G401 (cell line): Measurements from ENCODE around the gene CATSPERE. TPM values are rescaled to one million over a fixed set of nuclear protein-coding genes. Genes with fewer than 3 reads are reported as not detected.
"Not testable (repeated sequence)": the region's sequence is repeated elsewhere in the genome, so short reads cannot be mapped to it uniquely, and the experiment has no call there.

Experiments
- DNase-seq: peaks from one replicate; pipeline ENCODE4 v3.0.0-alpha.2; 2015; ENCODE audit warnings: low spot score
- in situ Hi-C: cut with HindIII; loops from 2 replicates; pipeline ENCODE4 v1.10.0; 2016; ENCODE audit warnings: low sequenced_read_pairs, mixed read lengths
- total RNA-seq: library from RNA; depleted of rRNA; stranded (reverse); fragments of >200 nt; shearing (Covaris generic); gene quantifications from 2 replicates; pipeline ENCODE4 v1.2.3, GENCODE V29; 2014

CATSPERE gene
- total RNA-seq, 1 experiment from 2014 or later = not detected

DNA sequence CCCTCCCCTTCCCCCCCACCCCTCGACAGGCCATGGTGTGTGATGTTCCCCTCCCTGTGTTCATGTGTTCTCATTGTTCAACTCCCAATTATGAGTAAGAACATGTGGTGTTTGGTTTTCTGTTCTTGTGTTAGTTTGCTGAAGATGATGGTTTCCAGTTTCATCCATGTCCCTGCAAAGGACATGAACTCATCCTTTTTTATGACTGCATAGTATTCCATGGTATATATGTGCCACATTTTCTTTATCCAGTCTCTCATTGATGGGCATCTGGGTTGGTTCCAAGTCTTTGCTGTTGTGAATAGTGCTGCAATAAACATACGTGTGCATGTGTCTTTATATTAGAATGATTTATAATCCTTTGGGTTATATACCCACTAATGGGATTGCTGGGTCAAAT lies 38.4 kb downstream of the CATSPERE start:
- in situ Hi-C loops, DNase-seq: not testable (repeated sequence)

DNA sequence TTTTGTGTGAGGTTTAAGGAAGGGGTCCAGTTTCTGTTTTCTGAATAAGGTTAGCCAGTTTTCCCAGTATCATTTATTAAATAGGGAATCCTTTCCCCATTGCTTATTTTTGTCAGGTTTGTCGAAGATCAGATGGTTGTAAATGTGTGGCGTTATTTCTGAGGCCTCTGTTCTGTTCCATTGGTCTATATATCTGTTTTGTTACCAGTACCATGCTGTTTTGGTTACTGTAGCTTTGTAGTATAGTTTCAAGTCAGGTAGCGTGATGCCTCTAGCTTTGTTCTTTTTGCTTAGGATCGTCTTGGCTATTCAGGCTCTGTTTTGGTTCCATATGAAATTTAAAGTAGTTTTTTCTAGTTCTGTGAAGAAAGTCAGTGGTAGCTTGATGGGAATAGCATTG lies 39.4 kb downstream of the CATSPERE start:
- in situ Hi-C loops, DNase-seq: not testable (repeated sequence)

DNA sequence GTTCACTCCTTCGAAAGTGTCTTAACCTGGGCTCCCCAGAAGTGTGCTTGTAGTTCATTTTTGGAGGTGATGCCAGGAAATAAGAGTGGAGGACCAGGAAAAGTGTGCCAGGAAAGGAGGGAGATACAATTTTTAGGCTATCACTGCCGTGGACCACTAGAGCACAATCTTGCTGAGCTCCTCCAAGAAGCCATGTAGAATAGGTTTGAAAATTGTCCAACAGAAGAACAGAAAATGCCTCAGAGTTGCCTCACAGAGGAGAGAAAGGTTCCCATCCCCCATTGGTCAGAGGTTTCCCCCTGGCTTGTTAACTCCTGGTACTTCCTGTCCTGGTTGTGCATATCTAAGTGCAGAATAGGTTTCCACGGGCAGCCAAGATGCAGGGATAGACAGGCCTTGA lies 41.6 kb downstream of the CATSPERE start:
- no peak for DNase-seq
- in situ Hi-C loops = no loop called here

DNA sequence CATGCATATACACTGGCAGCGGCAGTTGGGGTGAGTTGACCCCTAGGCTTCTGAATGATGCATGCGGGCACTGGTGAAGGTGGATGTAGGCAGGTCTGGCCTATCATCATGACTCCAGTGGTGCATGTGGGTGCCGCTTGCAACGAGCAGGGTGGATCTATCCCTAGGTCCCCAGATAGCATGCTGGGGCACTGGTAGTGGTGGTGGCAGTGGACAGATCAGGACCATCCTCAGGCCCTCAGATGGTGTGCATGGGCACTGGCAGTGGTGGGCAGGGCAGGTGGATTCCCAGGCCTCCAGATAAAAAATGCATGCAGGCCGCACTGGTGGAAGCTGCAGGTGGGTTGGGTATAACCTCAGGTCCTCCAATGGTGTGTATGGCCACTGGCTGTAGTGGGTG lies 52.4 kb downstream of the CATSPERE start:
- no peak for DNase-seq
- in situ Hi-C loops = no loop called here

DNA sequence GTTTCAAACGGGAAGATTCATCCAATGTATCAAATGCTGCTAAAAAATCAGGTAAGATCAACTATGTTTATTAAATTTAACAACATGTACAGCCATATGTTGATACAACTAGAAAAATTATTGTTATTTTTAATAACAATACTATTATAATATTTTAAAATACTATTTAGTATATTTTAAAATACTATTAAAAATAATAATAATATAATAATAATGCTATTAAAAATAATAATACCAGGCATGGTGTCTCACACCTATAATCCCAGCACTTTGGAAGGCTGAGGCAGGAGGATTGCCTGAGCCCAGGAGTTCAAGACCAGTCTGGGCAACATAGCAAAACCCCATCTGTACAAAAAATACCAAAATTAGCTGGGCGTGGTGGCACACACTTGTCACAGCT lies 54.6 kb downstream of the CATSPERE start:
- in situ Hi-C loops = no loop called here
- no peak for DNase-seq

DNA sequence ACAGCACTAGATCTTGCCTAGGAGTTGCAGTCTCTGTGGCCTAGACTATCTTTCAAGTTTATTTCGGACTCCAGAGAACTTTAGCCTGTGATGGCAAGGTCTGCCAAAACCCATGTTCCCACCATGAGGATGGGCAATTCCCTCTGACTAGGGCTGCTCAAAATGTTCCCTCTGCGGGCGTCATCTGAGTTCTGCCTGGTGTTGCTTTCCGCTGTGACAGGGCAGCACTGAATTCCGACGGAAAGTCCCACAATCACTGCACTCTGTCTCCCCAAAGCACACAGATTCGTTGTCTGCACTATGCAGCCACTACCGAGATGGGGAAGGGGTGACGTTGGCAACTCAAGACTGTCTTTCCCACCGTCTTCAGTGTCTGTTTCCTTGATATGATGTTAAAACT lies 75.2 kb downstream of the CATSPERE start:
- in situ Hi-C loops = no loop called here
- no peak for DNase-seq

DNA sequence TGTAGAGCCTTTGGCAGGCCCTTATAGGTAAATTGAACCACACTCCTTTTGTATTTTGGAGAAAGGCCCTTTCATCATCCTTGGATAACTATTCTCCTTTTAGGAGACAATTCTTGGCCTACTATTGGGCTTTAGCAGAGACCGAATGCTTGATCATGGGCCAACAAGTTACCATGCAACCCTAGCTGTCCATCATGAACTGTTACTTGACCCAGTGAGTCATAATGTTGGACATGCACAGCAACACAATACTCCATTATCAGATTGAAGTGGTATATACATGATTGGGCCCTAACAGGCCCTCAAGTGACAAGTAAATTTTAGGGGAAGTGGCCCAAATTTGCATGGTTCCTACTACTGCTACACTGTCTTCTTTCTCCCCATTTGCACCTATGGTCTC lies 84.4 kb downstream of the CATSPERE start:
- DNase-seq = no peak
- in situ Hi-C loops = no loop called here

DNA sequence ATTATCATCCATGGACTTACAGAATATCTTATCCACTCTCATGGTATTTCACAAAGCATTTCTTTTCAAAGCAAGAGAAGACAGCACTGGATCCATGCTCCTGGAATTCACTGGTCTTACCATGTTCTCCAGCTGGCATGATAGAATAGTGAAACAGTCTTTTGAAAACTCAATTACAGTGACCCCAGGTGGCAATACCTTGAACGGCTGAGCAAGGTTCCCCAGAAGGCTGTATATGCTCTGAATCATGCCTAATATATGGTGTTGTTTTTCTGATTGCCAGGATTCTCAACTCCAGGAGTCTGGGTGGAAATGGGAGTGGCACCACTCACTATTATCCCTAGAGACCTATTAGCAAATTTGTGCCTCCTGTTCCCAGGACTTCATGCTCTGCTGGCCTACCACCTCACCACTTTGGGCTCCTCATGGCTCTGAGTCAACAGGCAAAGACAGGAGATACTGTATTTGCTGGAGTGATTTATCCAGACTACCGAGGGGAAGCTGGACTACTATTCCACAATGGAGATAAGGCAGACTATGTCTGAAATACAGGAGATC lies 87.6 kb downstream of the CATSPERE start:
- in situ Hi-C loops = no loop called here
- no peak for DNase-seq

DNA sequence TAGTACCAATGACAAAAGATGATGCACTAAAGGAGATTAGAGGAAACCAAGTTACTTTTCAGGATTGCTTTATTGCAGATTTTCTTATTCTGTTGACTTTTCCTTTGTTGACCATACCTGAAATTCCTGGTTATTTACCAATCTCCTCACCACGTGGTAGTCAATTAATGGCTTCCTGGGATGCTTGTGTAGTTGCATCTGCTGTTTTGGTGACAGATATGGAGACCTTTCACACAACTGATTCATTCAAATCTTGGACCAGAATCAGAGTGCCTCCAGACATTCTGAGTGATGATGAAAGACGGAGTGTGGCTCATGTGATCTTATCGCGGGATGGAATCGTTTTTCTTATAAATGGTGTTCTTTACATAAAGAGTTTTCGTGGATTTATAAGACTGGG lies 91.3 kb downstream of the CATSPERE start:
- in situ Hi-C loops = no loop called here

DNA sequence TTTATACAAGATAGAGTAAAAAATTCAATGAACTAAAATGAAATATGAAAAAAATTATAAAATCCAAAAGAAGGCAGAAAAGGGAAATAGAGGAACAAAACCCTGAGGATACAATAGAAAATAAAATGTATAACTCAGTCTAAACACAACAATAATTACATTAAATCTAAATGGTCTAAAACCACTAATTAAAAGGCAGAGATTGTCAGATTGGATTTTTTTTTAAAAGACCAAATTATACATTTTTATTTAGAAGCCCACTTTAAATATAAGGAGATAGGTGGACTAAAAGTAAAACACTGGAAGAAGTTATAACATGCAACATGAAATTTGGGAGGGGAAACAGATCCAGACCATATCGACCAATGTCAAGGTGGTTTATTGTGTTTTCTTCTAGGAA lies 95.2 kb downstream of the CATSPERE start:
- in situ Hi-C loops = no loop called here
- DNase-seq = no peak

More for the DNA sequence above, 91.3 kb downstream of the CATSPERE start:
- no peak for DNase-seq

DNA sequence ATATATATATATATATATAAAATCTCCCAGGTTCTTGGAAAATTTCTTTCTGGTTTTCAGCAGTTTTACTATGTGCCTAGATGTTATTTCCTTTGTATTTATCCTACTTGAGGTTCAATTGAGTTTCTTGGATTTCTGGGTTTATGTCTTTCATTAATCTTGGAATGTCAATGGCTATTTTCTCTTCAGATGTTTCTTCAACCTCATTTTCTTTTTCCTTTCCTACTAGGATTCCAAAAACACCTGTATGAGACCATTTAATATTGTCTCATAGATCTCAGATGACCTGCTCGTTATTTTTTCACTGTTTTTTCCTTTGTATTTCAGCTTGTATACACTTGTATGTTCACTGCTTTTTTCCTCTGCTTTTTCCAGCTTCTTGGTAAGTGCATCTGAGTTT lies 96.5 kb downstream of the CATSPERE start:
- no peak for DNase-seq
- in situ Hi-C loops = no loop called here

DNA sequence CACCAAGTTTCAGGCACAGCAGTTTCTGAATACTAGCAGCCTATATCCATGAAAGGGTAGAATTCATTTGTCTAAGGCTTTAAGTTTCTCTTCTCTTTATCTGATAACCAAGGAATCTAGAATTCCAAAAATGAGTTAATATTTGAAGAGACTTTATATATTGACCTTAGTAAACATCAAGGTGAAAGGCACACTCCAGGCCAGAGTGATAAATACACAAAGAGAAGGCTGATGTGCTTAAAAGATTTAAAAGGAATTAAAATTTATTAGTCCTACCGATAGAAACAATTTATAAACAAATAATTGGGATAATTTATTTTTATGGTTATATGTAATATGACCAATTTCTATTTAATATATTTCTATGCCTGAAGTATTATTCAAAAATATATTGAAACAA lies 98.5 kb downstream of the CATSPERE start:
- no peak for DNase-seq
- in situ Hi-C loops = no loop called here

DNA sequence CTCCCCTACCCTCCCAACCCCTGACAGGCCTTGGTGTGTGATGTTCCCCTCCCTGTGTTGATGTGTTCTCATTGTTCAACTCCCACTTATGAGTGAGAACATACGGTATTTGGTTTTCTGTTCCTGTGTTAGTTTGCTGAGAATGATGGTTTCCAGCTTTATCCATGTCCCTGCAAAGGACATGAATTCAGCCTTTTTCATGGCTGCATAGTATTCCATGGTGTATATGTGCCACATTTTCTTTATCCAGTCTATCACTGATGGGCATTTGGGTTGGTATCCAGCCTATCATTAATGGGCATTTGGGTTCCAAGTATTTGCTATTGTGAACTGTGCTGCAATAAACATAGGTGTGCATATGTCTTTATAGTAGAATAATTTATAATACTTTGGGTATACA lies 101.8 kb downstream of the CATSPERE start:
- DNase-seq, in situ Hi-C loops: not testable (repeated sequence)

DNA sequence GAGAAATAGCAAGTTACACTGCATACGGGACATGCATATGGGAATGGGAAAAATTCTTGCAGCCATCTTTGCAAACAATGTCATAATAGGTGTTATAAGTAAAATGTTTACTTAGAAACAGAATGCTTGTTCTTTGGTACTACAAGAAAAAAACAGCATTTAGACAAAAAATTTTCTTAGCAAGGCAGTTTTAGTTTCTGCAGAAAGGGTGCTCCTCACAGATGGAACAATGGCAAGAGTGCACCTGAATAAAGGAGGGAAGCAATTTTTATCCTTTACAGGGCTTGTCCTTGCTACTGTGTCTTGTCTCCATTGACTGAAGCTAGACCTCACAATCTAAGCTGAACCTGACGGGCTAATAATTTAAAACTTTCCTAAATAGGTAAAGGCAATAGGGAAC lies 112.7 kb downstream of the CATSPERE start:
- in situ Hi-C loops = no loop called here
- no peak for DNase-seq

DNA sequence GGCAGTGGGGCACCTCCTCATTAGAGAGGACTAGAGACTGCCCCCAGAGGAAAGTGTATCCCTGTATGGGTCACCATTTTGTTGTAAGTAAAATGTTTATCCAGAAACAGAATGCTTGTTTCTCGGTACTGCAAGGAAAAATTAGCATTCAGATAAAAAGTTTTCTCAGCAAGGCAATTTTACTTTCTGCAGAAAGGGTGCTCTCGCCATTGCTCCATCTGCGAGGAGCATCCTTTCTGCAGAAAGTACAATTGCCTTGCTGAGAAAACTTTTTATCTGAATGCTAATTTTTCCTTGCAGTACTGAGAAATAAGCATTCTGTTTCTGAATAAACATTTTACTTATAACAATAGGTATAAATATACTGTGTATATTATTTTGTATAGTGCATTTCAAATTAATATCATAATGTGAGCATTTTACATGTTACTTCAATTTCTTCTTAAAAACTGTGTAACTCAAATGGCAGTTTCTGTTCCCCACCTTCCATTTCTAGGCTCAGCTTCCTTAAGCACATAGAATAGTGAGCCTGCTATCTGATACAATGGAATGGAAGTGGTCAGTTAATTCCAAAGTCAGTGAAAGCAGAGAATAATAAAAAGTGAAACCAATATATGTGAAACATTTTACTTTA lies 115.3 kb downstream of the CATSPERE start:
- no peak for DNase-seq
- in situ Hi-C loops = no loop called here

DNA sequence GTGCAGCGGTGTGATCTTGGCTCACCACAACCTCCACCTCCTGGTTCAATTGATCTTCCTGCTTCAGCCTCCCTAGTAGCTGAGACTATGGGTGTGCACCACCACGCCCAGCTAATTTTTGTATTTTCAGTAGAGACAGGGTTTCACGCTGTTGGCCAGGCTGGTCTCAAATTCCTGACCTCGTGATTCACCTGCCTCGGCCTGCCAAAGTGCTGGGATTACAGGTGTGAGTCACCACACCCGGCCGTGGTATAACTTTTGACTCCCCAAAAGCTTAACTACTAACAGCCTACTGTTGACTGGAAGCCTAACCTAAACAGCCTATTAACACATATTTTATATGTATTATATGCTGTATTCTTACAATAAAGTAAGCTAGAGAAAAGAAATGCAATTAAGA lies 117.1 kb downstream of the CATSPERE start:
- in situ Hi-C loops, DNase-seq: not testable (repeated sequence)

DNA sequence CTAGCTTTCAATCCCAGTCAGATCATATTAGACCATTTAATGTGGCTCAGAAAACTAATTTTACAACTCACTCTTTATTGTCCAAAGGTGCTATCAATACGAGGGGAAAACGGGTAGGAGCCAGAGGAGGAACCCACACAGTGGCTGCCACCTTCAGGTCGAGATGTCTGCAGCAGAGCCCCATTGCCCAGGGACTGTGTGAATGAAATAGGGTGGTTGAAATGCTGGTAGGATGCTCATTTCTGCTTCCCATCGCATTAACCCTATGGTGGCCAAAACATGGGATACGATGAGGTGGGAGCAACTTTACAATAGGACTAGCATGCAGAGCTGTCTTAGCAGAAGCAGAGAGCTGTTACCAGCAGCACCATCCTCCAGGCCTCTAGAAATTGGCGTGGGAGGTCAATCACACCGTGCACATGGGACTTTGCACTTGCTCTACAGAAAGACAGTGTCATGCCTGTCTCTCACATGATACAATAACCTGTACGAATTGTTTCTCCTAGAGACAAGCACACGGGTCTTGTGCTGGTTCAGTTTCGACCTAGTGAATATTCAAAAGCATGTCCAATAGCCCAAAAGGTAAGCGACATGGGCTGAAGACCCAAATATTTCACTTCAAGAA lies 122.4 kb downstream of the CATSPERE start:
- no peak for DNase-seq
- in situ Hi-C loops = no loop called here

DNA sequence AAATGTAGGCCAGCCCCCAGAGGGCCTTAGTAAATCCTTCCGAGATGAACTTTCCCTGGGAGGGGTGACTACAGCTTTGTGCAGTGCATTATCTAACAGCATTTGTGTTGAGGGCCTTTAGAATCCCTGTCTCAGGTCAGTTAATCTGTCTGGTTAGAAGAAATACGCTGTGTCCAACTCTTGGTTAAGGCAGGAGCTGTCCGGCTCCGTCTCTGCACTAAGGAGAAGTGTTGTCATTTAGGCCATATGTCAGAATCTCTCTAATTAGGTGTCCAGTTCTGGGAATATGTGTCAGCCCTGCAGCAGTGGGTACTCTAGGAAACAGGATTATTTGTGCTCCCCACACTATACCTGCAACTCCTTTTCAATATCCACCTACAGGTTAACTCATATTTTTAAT lies 124.8 kb downstream of the CATSPERE start:
- DNase-seq = no peak
- in situ Hi-C loops = no loop called here

DNA sequence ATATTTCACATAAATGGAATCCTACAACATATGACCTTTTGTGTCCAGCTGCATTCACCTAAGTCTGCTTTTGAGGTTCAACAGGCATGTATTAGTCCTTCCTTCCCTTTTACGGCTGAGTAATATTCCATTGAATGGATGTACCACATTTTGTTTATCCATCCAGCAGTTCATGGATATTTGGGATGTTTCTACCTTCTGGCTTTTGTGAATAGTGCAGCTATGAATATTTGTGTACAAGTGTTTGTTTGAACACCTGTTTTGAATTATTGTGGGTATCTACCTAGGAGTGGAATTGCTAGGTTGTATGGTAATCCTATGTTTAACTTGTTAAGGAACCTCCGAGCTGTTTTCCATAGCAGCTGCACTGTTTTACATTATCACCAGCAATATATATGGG lies 129.6 kb downstream of the CATSPERE start:
- in situ Hi-C loops = no loop called here
- DNase-seq = no peak

DNA sequence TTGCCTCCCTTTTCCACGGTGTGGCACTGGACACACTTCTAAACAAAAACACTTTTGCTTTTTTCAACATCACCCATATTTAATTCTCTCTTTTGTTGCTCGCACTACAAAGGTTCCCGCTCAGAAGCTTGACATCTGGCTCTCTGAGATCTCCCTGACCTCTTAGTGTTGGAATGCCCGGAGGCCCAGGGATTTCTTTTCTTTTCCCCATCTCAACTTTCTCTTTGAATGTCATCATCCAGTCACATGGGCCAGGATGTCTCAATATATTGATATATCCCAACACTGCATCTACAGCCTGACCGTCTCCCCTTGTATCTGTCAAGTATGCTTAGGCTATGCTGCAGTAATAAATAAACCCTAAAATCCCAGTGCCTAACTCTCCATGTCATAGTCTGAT lies 137.5 kb downstream of the CATSPERE start:
- DNase-seq = no peak
- in situ Hi-C loops = no loop called here

DNA sequence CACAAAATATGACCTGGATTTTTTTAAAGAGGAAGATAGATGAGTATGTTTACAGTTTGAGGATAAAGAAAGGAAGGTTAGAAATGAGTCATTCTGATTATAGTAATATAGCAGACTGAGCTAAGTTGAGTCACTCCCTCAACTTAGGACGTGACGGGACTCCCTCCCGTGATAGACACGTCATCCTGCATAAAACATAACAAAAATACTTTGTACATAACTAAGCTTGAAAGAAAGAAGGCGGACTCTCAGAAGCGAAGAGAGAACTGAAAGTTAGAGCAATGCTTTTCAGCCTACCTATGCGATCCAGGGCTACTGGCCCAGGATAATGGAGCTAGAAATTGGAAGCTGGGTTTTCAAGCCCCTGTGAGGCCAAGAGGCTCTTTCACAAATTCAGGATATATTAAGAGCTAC lies 138.9 kb downstream of the CATSPERE start:
- DNase-seq = no peak
- in situ Hi-C loops = no loop called here
